GM21381 (cell line): Measurements from ENCODE around the gene TAF3.

Experiments
- ATAC-seq: cut with Tn5 transposase; IDR thresholded peaks from one replicate; pipeline ENCODE4 v1.9.1; 2021; ENCODE audit warnings: mild to moderate bottlenecking, moderate library complexity; ENCODE audit not compliant: unreplicated experiment

TAF3 gene

GRCh38 chr10:8054494-8055407, 236.4 kb downstream of the TAF3 start, which contains the start of gene GATA3:
Gene GATA3, plus strand, starts transcription at chr10:8054688. Its CDS starts 968 bp downstream, at chr10:8055656.
- peak; percentile 35 for ATAC-seq

- ATAC-seq: no peak
Measured at GRCh38 chr10:8055420-8056349, 237.4 kb downstream of the TAF3 start.

GRCh38 chr10:8056378-8056777, 238.1 kb downstream of the TAF3 start:
- no peak for ATAC-seq

- ATAC-seq: peak; percentile 8
Measured at GRCh38 chr10:8056871-8057331, 238.6 kb downstream of the TAF3 start.

GRCh38 chr10:8057636-8058273, 239.4 kb downstream of the TAF3 start:
- no peak for ATAC-seq

- no peak for ATAC-seq
Measured at GRCh38 chr10:8058274-8059111, 240.2 kb downstream of the TAF3 start.

GRCh38 chr10:8059191-8059936, 241.1 kb downstream of the TAF3 start:
- no peak for ATAC-seq

- peak; percentile 44 for ATAC-seq
Measured at GRCh38 chr10:8060010-8060703, 241.9 kb downstream of the TAF3 start.

- no peak for ATAC-seq
Measured at GRCh38 chr10:8060704-8061121, 242.4 kb downstream of the TAF3 start.

- ATAC-seq: no peak
Measured at GRCh38 chr10:8061274-8062211, 243.2 kb downstream of the TAF3 start.

- no peak for ATAC-seq
Measured at GRCh38 chr10:8063128-8063908, 245.0 kb downstream of the TAF3 start.

GRCh38 chr10:8063935-8064334, 245.6 kb downstream of the TAF3 start:
- ATAC-seq: no peak

- no peak for ATAC-seq
Measured at GRCh38 chr10:8064436-8064835, 246.1 kb downstream of the TAF3 start.

GRCh38 chr10:8065651-8066050, 247.3 kb downstream of the TAF3 start:
- no peak for ATAC-seq

- no peak for ATAC-seq
Measured at GRCh38 chr10:8066124-8066523, 247.8 kb downstream of the TAF3 start.
